H9 (cell line): ENCODE measurements around the gene IGSF9B. TPM values are rescaled to one million over a fixed set of nuclear protein-coding genes. Genes with fewer than 3 reads are reported as not detected.

Source experiments
- DNase-seq: peaks from one replicate; pipeline ENCODE4 v3.0.0-alpha.2; 2017
- H2AFZ ChIP-seq: one replicate; pipeline ENCODE4 v1.6.1; 2013; ENCODE audit warnings: mild to moderate bottlenecking, low read length, control low read depth, moderate library complexity
- H2AK5ac ChIP-seq: 2 replicates; pipeline ENCODE4 v1.6.1; 2013; ENCODE audit warnings: low read length, control low read depth, mixed read lengths; ENCODE audit not compliant: insufficient read length
- H2BK120ac ChIP-seq: one replicate; pipeline ENCODE4 v1.6.1; 2013; ENCODE audit warnings: low read depth, mild to moderate bottlenecking, low read length, control low read depth, inconsistent platforms; ENCODE audit not compliant: poor library complexity, severe bottlenecking
- H2BK12ac ChIP-seq: 2 replicates; pipeline ENCODE4 v1.6.1; 2013; ENCODE audit warnings: low read length, control low read depth, mixed read lengths, low read depth; ENCODE audit not compliant: insufficient read length
- H2BK15ac ChIP-seq: 2 replicates; pipeline ENCODE4 v1.6.1; 2013; ENCODE audit warnings: low read depth, low read length, control low read depth
- H2BK20ac ChIP-seq: one replicate; pipeline ENCODE4 v1.6.1; 2013; ENCODE audit warnings: low read depth, mild to moderate bottlenecking, low read length, control low read depth, inconsistent platforms; ENCODE audit not compliant: poor library complexity, severe bottlenecking
- H2BK5ac ChIP-seq: 2 replicates; pipeline ENCODE4 v1.6.1; 2013; ENCODE audit warnings: low read length, control low read depth, mixed read lengths; ENCODE audit not compliant: insufficient read length
- H3K14ac ChIP-seq: 2 replicates; pipeline ENCODE4 v1.6.1; 2013; ENCODE audit warnings: low read length, control low read depth; ENCODE audit not compliant: insufficient read depth
- H3K18ac ChIP-seq: 2 replicates; pipeline ENCODE4 v1.6.1; 2013; ENCODE audit warnings: low read depth, mild to moderate bottlenecking, mixed read lengths, low read length, control low read depth; ENCODE audit not compliant: insufficient read length
- H3K23ac ChIP-seq: 2 replicates; pipeline ENCODE4 v1.6.1; 2013; ENCODE audit warnings: low read length, control low read depth, mixed read lengths, low read depth; ENCODE audit not compliant: insufficient read length
- H3K23me2 ChIP-seq: 2 replicates; pipeline ENCODE4 v1.6.1; 2013; ENCODE audit warnings: low read depth, mild to moderate bottlenecking, mixed read lengths, low read length, control low read depth; ENCODE audit not compliant: insufficient read length, poor library complexity, severe bottlenecking
- H3K27ac ChIP-seq: 2 replicates; pipeline ENCODE4 v1.5.1; 2013; ENCODE audit warnings: low read length, control low read depth, mixed read lengths, low read depth; ENCODE audit not compliant: insufficient read length
- H3K27me3 ChIP-seq: 2 replicates; pipeline ENCODE4 v1.6.1; 2013; ENCODE audit warnings: low read length, control low read depth, inconsistent platforms; ENCODE audit not compliant: insufficient read depth
- H3K4ac ChIP-seq: 2 replicates; pipeline ENCODE4 v1.6.1; 2013; ENCODE audit warnings: low read depth, mild to moderate bottlenecking, control low read depth, inconsistent platforms, low read length, moderate library complexity
- H3K4me1 ChIP-seq: 2 replicates; pipeline ENCODE4 v1.6.1; 2013; ENCODE audit warnings: low read length, control low read depth, inconsistent platforms; ENCODE audit not compliant: insufficient read depth
- H3K4me2 ChIP-seq: 2 replicates; pipeline ENCODE4 v1.6.1; 2013; ENCODE audit warnings: low read length, control low read depth, mixed read lengths; ENCODE audit not compliant: insufficient read length, insufficient read depth
- H3K56ac ChIP-seq: 2 replicates; pipeline ENCODE4 v1.6.1; 2013; ENCODE audit warnings: low read depth, mild to moderate bottlenecking, mixed read lengths, low read length, control low read depth; ENCODE audit not compliant: insufficient read length
- H3K79me1 ChIP-seq: 2 replicates; pipeline ENCODE4 v1.6.1; 2013; ENCODE audit warnings: low read depth, mild to moderate bottlenecking, moderate library complexity, low read length, control low read depth, inconsistent platforms; ENCODE audit not compliant: insufficient read depth, poor library complexity, severe bottlenecking
- H3K79me2 ChIP-seq: 2 replicates; pipeline ENCODE4 v1.6.1; 2013; ENCODE audit warnings: low read length, control low read depth, inconsistent platforms; ENCODE audit not compliant: insufficient read depth
- H3K9ac ChIP-seq: 2 replicates; pipeline ENCODE4 v1.6.1; 2013; ENCODE audit warnings: low read length, control low read depth, mixed read lengths; ENCODE audit not compliant: insufficient read length; ENCODE audit errors: extremely low read depth
- H3K9me3 ChIP-seq: one replicate; pipeline ENCODE4 v1.6.1; 2013; ENCODE audit warnings: low read depth, low read length, inconsistent platforms; ENCODE audit not compliant: control insufficient read depth
- H3T11ph ChIP-seq: one replicate; pipeline ENCODE4 v1.6.1; 2013; ENCODE audit warnings: mild to moderate bottlenecking, low read length, control low read depth, inconsistent platforms
- H4K20me1 ChIP-seq: one replicate; pipeline ENCODE4 v1.6.1; 2013; ENCODE audit not compliant: control insufficient read depth, insufficient read length, insufficient read depth
- H4K5ac ChIP-seq: 2 replicates; pipeline ENCODE4 v1.6.1; 2013; ENCODE audit warnings: low read depth, mild to moderate bottlenecking, mixed read lengths, low read length, control low read depth; ENCODE audit not compliant: insufficient read length
- H4K8ac ChIP-seq: replicated peaks from 2 replicates; pipeline ENCODE4 v1.6.1; 2013; ENCODE audit warnings: low read length, control low read depth, mixed read lengths, low read depth; ENCODE audit not compliant: insufficient read length
- H4K91ac ChIP-seq: 2 replicates; pipeline ENCODE4 v1.6.1; 2013; ENCODE audit warnings: low read depth, mild to moderate bottlenecking, moderate library complexity, mixed read lengths, low read length, control low read depth; ENCODE audit not compliant: insufficient read length
- H3K27ac Mint-ChIP-seq, 3 experiments: 2 replicates in 2 of 3; 3 replicates in 1 of 3; pipeline ENCODE4 v1.8.0; 2020 to 2021; ENCODE audit warnings: mixed read lengths in 3 of 3, mild to moderate bottlenecking in 1 of 3, moderate library complexity in 1 of 3
- H3K27me3 Mint-ChIP-seq: 2 replicates; pipeline ENCODE4 v1.8.0; 2021; ENCODE audit warnings: low read depth, mild to moderate bottlenecking, moderate library complexity, mixed read lengths
- H3K36me3 Mint-ChIP-seq, 3 experiments: 2 replicates in 2 of 3; 3 replicates in 1 of 3; pipeline ENCODE4 v1.8.0; 2020 to 2021; ENCODE audit warnings: low read depth in 3 of 3, mixed read lengths in 3 of 3; ENCODE audit not compliant: insufficient read depth in 1 of 3
- H3K4me1 Mint-ChIP-seq, 2 experiments: 2 replicates each; pipeline ENCODE4 v1.8.0; 2020; ENCODE audit warnings: mixed read lengths in 2 of 2
- H3K4me3 Mint-ChIP-seq, 2 experiments: 2 replicates in 1 of 2; 3 replicates in 1 of 2; pipeline ENCODE4 v1.8.0; 2020 to 2021; ENCODE audit warnings: mild to moderate bottlenecking in 2 of 2, mixed read lengths in 2 of 2, moderate library complexity in 1 of 2
- H3K9me3 Mint-ChIP-seq, 2 experiments: 2 replicates in 1 of 2; 3 replicates in 1 of 2; pipeline ENCODE4 v1.8.0; 2020; ENCODE audit warnings: mild to moderate bottlenecking in 2 of 2, mixed read lengths in 2 of 2, moderate library complexity in 1 of 2
- CTCF ChIP-seq: fragments of 200-600 bp; sonication (generic); conservative IDR thresholded peaks from 3 replicates; pipeline ENCODE4 v1.8.0; 2021; ENCODE audit warnings: antibody characterized with exemption, mild to moderate bottlenecking
- WGBS: extraction: QIAGEN DNeasy Blood & Tissue Kit; methylation state at CpG from one replicate; pipeline ENCODE4 v1.1.7; 2013; ENCODE audit warnings: missing lambda C conversion rate, low lambda C conversion rate, mixed read lengths; ENCODE audit not compliant: insufficient read length; ENCODE audit errors: extremely low coverage; 5-methylcytosine and 5-hydroxymethylcytosine counted together
- total RNA-seq: library from RNA; stranded (reverse); gene quantifications from 2 replicates; pipeline ENCODE4 v1.2.1, GENCODE V29; 2021

The IGSF9B gene
- total RNA-seq, 1 experiment from 2014 or later = 25.7 TPM

DNA sequence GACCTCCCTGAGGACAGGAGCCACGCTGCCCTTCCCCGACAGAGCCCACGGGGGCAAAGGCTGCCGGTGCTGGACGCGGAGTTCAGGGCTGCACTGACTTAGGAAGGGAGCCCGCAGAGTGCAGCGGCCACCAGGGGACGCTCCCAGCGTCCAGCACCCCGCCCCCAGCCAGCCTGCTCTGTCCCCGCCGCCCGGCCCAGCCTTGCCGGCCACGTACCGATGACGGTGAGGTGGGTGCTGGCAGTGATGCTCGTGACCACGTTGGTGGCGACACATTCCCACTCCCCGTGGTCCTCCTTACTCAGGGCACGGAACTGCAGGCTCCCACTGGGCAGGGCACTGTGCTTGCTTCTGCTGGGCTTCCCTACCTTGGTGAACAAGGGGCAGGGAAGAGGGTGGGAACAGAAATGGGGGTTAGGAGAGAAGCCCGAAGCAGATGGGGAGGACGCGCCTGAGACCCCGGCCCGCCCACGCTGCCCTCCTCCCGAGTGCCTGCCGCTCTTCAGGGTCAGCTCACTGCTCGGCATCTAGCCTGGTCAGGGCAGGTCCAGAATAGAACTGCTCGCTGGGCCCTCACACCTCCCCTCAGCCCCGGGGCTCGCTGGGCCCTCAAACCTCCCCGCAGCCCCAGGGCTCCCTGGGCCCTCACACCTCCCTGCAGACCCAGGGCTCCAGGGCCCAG lies 25.9 kb downstream of the IGSF9B start:
- Histone ChIP-seq H2BK120ac (no peak overlapping the region), H4K20me1 (no peaks in the 10 kb centered on the region), H3K4me1 (no peaks in the 10 kb centered on the region), H3K14ac (no peak overlapping the region; the same call in 1 of the 2 replicates), H3K4me2 (no peak overlapping the region), H3K79me2 (no peaks in the 10 kb centered on the region), H4K5ac (no peak overlapping the region), H2BK5ac (no peak overlapping the region), H3K27me3 (no peaks in the 10 kb centered on the region), H3K9ac (no peak overlapping the region), H3K56ac (no peak overlapping the region), H3K23me2 (no peaks in the 10 kb centered on the region), H3K27ac (no peak overlapping the region), H4K91ac (no peak overlapping the region), H3K4ac (no peak overlapping the region), H3K79me1 (no peaks in the 10 kb centered on the region), H3T11ph (no peak overlapping the region), H3K23ac (no peak overlapping the region), H2BK12ac (no peak overlapping the region), H2BK15ac (no peak overlapping the region), H2BK20ac (no peak overlapping the region), H2AFZ (no peak overlapping the region), H3K9me3 (no peaks in the 10 kb centered on the region), H2AK5ac (no peak overlapping the region), H3K18ac (no peak overlapping the region), H4K8ac (no peak overlapping the region)
- no CpG with 5 or more reads among the region's 36 CpGs for WGBS
- Mint-ChIP-seq H3K36me3 (peaks cover 32 to 36% (median 34%) of the 10 kb centered on the region in 3 experiments; a peak in 6 of 7 replicates), H3K9me3 (no peaks in the 10 kb centered on the region), H3K4me3 (no peak overlapping the region), H3K27me3 (no peaks in the 10 kb centered on the region), H3K4me1 (peaks cover 11 to 12% of the 10 kb centered on the region in 2 experiments), H3K27ac (peak overlapping the region in 1 of 3 experiments; percentile 23; a peak in 1 of 7 replicates)
- peak; percentile 78 for DNase-seq
- peak; percentile 73 for TF ChIP-seq CTCF
